Mesothelial cell of epicardium (in vitro differentiated cells): ENCODE measurements around the gene AGAP4. TPM values are rescaled to one million over a fixed set of nuclear protein-coding genes. Genes with fewer than 3 reads are reported as not detected.
"Not testable (repeated sequence)": the region's sequence is repeated elsewhere in the genome, so short reads cannot be mapped to it uniquely, and the experiment has no call there.

Source experiments
- DNase-seq, 2 experiments: peaks; one replicate each; pipeline ENCODE4 v3.0.0; 2021; ENCODE audit warnings: low spot score in 2 of 2; ENCODE audit not compliant: unreplicated experiment in 2 of 2
- H3K27ac Mint-ChIP-seq: 2 replicates; pipeline ENCODE4 v1.8.0; 2021; ENCODE audit warnings: mixed read lengths
- H3K27me3 Mint-ChIP-seq: 2 replicates; pipeline ENCODE4 v1.8.0; 2021; ENCODE audit warnings: low read depth, mixed read lengths
- H3K36me3 Mint-ChIP-seq: 2 replicates; pipeline ENCODE4 v1.8.0; 2021; ENCODE audit warnings: mixed read lengths
- H3K4me1 Mint-ChIP-seq: 2 replicates; pipeline ENCODE4 v1.8.0; 2021; ENCODE audit warnings: mixed read lengths
- H3K4me3 Mint-ChIP-seq: 2 replicates; pipeline ENCODE4 v1.8.0; 2021; ENCODE audit warnings: mild to moderate bottlenecking, moderate library complexity, mixed read lengths
- H3K9me3 Mint-ChIP-seq: 2 replicates; pipeline ENCODE4 v1.8.0; 2021; ENCODE audit warnings: mixed read lengths
- total RNA-seq: library from RNA; stranded (reverse); gene quantifications from 3 replicates; pipeline ENCODE4 v1.2.1, GENCODE V29; 2021

AGAP4 gene
- total RNA-seq, 1 donor from 2014 or later, result 40.7 TPM

DNA sequence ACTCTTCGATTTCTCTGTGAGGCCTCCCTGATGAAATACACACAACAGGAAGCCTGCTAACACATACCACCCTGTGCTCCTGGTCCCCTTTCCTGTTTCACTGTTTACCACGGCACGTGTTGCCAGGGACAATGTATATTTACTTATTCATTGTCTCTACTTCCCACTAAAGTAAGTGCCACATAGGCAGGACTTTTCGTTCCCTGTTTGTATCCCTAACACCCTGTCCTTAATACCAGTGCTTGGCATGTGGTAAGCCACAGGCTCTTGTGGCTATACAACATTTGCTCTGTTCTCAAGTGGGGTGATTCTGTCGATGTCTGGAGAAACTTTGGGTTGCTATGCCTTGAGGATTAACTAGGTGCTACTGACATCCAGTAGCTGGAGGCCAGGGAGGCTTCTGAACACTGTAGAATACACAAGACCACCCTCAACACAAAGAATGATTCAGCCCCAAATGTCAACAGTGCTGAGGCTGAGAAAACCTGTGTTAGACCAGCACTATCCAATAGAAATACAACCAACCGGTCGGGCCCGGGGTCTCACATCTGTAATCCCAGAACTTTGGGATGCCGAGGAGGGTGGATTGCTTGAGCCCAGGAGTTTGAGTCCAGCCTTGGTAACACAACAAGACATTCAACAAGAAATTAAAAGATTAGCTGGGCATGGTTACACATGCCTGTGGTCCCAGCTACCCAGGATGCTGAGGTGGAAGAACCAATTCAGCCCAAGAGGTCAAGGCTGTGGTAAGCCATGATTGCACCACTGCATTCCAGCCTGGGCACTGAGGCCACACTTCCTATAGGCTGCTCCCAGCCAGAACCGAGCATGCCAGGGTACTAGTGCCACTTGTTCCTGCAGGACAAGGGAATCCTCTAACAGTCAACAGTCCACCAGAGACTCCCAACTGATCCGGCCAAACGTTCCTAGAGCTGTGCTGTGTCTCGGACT is 44.0 kb downstream of the AGAP4 start:
- not testable (repeated sequence) for H3K27me3 Mint-ChIP-seq, H3K36me3 Mint-ChIP-seq, H3K9me3 Mint-ChIP-seq, H3K27ac Mint-ChIP-seq, H3K4me3 Mint-ChIP-seq, DNase-seq, H3K4me1 Mint-ChIP-seq

DNA sequence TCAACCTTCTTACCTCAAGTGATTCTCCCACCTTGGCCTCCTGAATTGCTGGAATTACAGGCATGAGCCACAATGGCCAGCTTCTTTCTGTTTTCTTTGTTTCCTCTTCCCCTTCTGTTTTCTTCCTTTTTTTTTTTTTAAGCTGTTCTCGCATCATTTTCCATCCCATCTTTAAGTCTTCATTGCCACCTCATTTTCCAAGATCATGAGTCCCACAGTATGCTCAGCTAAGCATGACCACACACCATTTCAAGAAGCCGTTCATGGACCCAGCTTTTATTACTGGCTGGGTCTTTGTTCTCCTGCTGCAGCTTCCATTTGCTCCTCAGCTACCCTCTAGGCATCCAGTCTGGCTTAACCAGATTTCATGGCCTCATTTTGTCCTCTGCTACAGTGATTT is 52.5 kb downstream of the AGAP4 start:
- DNase-seq, H3K4me1 Mint-ChIP-seq, H3K27ac Mint-ChIP-seq, H3K9me3 Mint-ChIP-seq, H3K27me3 Mint-ChIP-seq, H3K4me3 Mint-ChIP-seq: not testable (repeated sequence)
- peaks cover 18% of the 10 kb centered on the region for H3K36me3 Mint-ChIP-seq

DNA sequence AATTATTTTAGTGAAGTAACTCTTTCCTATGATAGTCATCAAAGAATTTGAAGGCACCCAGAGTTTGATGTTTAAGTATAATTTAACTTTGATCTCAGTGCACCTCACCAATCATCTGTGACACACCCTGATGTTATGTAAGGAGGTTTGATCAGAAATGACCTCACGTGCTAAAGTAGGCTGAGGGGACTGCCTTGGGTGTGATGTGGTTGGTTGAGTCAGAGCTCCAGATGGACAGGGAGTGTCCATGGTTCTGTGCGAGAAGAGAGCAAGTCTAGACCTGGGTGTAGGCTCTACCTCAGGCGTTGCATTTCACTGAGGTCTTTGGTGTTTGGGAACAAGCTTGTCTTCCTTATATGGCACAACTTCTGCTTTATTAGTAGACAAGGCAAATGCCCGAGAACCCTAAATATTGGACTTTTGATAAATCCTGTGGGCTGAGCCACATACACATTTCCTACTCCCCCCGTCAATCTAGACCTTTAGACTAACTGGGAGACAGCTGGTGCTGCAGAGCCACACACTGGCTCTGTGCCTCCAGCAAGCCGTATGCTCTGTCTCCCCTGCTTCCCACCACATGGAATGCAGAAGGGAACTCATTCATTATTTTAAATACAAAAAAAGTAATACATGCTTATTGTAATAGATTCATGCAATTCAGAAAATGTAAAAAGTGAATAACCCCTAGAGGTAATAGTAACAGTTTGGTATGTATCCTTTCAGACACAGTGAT is 56.4 kb downstream of the AGAP4 start:
- not testable (repeated sequence) for H3K9me3 Mint-ChIP-seq, H3K4me3 Mint-ChIP-seq, H3K27ac Mint-ChIP-seq, DNase-seq, H3K27me3 Mint-ChIP-seq, H3K4me1 Mint-ChIP-seq
- H3K36me3 Mint-ChIP-seq, result peaks cover 21% of the 10 kb centered on the region

DNA sequence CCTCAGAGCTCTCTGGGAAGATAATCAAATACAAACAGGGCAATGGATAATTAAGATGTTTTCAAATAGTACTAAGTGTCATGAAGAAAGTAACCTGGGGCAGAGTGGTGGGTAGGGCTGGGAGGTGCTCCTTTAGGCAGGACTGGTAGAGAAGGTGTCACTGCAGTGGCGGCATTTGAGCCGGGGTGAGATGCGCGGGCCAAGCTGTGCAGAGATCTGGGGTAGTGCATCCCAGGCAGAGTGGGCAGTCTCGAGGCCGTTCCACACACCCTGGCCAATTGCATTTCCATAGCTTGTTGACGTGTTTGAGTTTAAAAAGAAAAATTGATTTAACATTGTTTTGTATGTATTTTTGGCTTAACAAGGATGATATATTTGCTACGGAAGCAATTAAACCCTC is 57.3 kb downstream of the AGAP4 start:
- not testable (repeated sequence) for H3K27ac Mint-ChIP-seq, H3K4me3 Mint-ChIP-seq, H3K9me3 Mint-ChIP-seq, H3K4me1 Mint-ChIP-seq, DNase-seq, H3K27me3 Mint-ChIP-seq
- peaks cover 23% of the 10 kb centered on the region for H3K36me3 Mint-ChIP-seq

DNA sequence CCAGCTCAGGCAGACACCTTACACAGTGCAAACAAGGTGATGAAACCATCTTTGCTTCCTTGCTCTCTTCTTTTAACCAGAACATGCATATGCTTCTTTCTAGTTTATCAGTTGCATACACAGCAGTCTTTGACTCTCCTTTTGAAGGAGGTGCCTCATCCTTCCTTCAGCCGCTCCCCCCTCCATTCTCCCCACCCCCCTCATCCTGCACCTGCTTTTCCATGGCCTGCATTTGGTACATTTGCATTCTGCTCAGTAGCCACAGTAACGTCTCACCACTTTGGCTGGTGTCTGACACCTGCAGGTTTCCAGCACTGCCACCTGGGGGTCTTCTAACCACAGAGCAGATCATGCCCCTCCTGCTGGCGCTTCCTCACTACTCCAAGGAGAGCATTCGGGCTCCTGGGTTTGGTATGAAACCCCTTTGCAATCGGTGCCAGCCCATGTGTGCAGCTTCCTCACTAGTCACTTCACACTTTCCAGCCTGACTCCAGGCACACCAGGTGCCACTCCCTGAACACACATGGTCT is 60.0 kb downstream of the AGAP4 start:
- H3K4me1 Mint-ChIP-seq, H3K9me3 Mint-ChIP-seq, H3K4me3 Mint-ChIP-seq, DNase-seq, H3K27ac Mint-ChIP-seq, H3K27me3 Mint-ChIP-seq: not testable (repeated sequence)
- H3K36me3 Mint-ChIP-seq, result peaks cover 15% of the 10 kb centered on the region

DNA sequence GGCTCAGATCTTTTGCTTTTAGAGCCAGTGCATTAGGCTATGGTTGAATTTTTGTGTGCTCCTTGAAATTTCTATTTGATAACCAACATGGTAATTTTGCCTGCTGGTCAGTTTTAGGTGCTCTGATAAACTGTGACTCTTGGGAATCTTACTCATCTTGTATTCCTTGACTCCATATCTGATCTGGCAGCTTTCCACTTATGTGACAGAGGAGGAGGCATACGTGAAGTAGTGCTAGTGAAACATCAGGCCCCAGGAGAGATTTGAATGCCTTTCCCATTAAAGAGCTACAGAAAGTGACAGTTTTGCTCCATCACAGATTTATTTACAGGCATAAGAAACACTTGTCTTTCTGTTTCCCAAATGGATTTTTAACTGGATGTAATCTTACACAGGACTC is 61.1 kb downstream of the AGAP4 start:
- not testable (repeated sequence) for H3K9me3 Mint-ChIP-seq, DNase-seq, H3K4me1 Mint-ChIP-seq, H3K4me3 Mint-ChIP-seq, H3K27ac Mint-ChIP-seq, H3K27me3 Mint-ChIP-seq
- H3K36me3 Mint-ChIP-seq, result peaks cover 12% of the 10 kb centered on the region

Other genes with a start within 250 kb of the AGAP4 start
- 20.2 to 22.4 TPM (median 21.2 TPM) in 3 replicates for gene ZFAND4, start 174.7 kb downstream of the AGAP4 start, total RNA-seq
- 40.6 to 48.4 TPM (median 43.7 TPM) in 3 replicates for gene WASHC2C, start 120.2 kb downstream of the AGAP4 start, total RNA-seq
- 52.0 to 59.1 TPM (median 55.4 TPM) in 3 replicates for gene TIMM23, start 125.0 kb upstream of the AGAP4 start, total RNA-seq
- gene NCOA4, start 183.1 kb upstream of the AGAP4 start, total RNA-seq, result 72.3 to 74.1 TPM (median 72.6 TPM) in 3 replicates
- not detected in 3 replicates for gene MSMB, start 198.8 kb upstream of the AGAP4 start, total RNA-seq